Heart left ventricle (tissue), 16 donors: Measurements from ENCODE around the gene PRR20B. TPM values are rescaled to one million over a fixed set of nuclear protein-coding genes. Genes with fewer than 3 reads are reported as not detected.
A peak's percentile ranks its signal among the peaks of the same experiment; 100 is the strongest.
"Not testable (repeated sequence)": the region's sequence is repeated elsewhere in the genome, so short reads cannot be mapped to it uniquely, and the experiment has no call there.

Source experiments
- ATAC-seq, 4 donors: fragments of 200-7000 bp; cut with Tn5 transposase; one replicate each; pipeline ENCODE4 v1.9.1; 2020 to 2022; ENCODE audit warnings: moderate library complexity in 4 of 4, mild to moderate bottlenecking in 3 of 4, moderate number of reproducible peaks in 1 of 4
- DNase-seq, 5 donors: peaks; one replicate each; pipeline ENCODE4 v3.0.0-alpha.2; 2020
- H3K27ac ChIP-seq, 12 donors: fragments of 200-600 bp; sonication (generic) in 4 of 12; one replicate each; pipeline versions ENCODE4 v1.5.0 to v1.8.0; 2016 to 2022; ENCODE audit warnings: mild to moderate bottlenecking in 2 of 12
- H3K27me3 ChIP-seq, 9 donors: fragments of 200-600 bp; sonication (generic) in 2 of 9; one replicate each; pipeline versions ENCODE4 v1.5.1 to v1.8.0; 2016 to 2022; ENCODE audit warnings: mild to moderate bottlenecking in 3 of 9
- H3K36me3 ChIP-seq, 9 donors: fragments of 200-600 bp; sonication (generic) in 2 of 9; one replicate each; pipeline versions ENCODE4 v1.5.0 to v1.8.0; 2018 to 2022; ENCODE audit warnings: mild to moderate bottlenecking in 2 of 9
- H3K4me1 ChIP-seq, 12 donors: fragments of 200-600 bp; sonication (generic) in 4 of 12; one replicate each; pipeline versions ENCODE4 v1.5.0 to v1.8.0; 2016 to 2022; ENCODE audit warnings: mild to moderate bottlenecking in 3 of 12
- H3K4me3 ChIP-seq, 12 donors: fragments of 200-600 bp; sonication (generic) in 4 of 12; one replicate each; pipeline versions ENCODE4 v1.5.0 to v1.8.0; 2017 to 2022; ENCODE audit warnings: mild to moderate bottlenecking in 9 of 12, moderate library complexity in 4 of 12
- H3K9me3 ChIP-seq, 12 donors: fragments of 200-600 bp; sonication (generic) in 4 of 12; one replicate each; pipeline versions ENCODE4 v1.5.0 to v1.8.0; 2016 to 2022; ENCODE audit warnings: mild to moderate bottlenecking in 1 of 12
- POLR2A ChIP-seq, 2 donors: fragments of 450-650 bp; IDR thresholded peaks; one replicate each; pipeline ENCODE4 v1.6.1; 2017; ENCODE audit warnings: antibody characterized with exemption in 2 of 2, mild to moderate bottlenecking in 2 of 2, moderate library complexity in 2 of 2
- WGBS, 4 donors: extraction: QIAGEN DNeasy Blood & Tissue Kit in 2 of 4; methylation state at CpG; one replicate each; pipeline versions ENCODE4 v1.1.5 to v1.1.7; 2013 to 2018; 5-methylcytosine and 5-hydroxymethylcytosine counted together
- intact Hi-C, 10 donors: fragments of 100-400 bp; cut with DNase I; formaldehyde crosslinking; loops; one replicate each; pipeline versions ENCODE4 v1.11.1 to v1.14.2; 2022
- long read RNA-seq, 3 donors: library from polyadenylated mRNA; unstranded; transcript quantifications; one replicate each; pipeline ENCODE4 v2.0.0, GENCODE V29; 2020 to 2021
- polyA plus RNA-seq, 2 donors: library from polyadenylated mRNA; stranded (reverse); fragments of 200-250 nt; gene quantifications; one replicate each; pipeline ENCODE4 v1.2.3, GENCODE V29; 2013
- total RNA-seq, 9 donors: library from RNA; depleted of rRNA in 2 of 9; stranded (reverse); fragments of >200 nt in 2 of 9; fragmentation: NEBNext Ultra II Directional in 3 of 9; extraction: Animal tissue kit (Norgen Biotek cat#: 25700) in 3 of 9; gene quantifications; one replicate each; pipeline versions ENCODE4 v1.1.0 to v1.2.4, GENCODE V29; 2016 to 2023
- TF ChIP-seq, protein P1 (sequence below), 12 donors: fragments of 200-600 bp; sonication (generic) in 4 of 12; IDR thresholded peaks; one replicate each; pipeline versions ENCODE4 v1.5.0 to v1.8.0; 2018 to 2022; ENCODE audit warnings: antibody characterized with exemption in 12 of 12, mild to moderate bottlenecking in 5 of 12
- donor health status: ischemic (EF 13 %, LVEDD 7.1; RV severe dilation, severe dysfunction).
- donor health status: healthy with polysubstance abuse.
- donor health status: DM: no; HTN: yes; CAD: no.
- donor health status: DM: no; HTN: no; CAD: no.
- donor health status: ischemic (EF 25% LVEDD 6.9; RV normal size, moderate dysfunction).
- donor health status: ischemic (EF 25% LVEDD 5.7; RV mildly dilated, moderate dysfunction).
- donor health status: healthy.
- donor health status: DM: yes; HTN: yes; CAD: no.
- donor health status: ischemic (EF 35%, LVEDD 5.7; RV mildly dilated, moderate dysfunction).
- donor health status: nonischemic (EF 11% LVEDD 7.7; RV severe dilation, severe dysfunction).
- donor health status: DM: yes; HTN: yes; CAD: no.
- donor health status: PGD.
- donor health status: ischemic (EF 29% LVEDD 5.4; RV normal size, mild dysfunction).
- donor health status: nonischemic (EF 23%, LVEDD 6.1; RV moderate dilation, normal function).

PRR20B gene
- not detected for total RNA-seq
- polyA plus RNA-seq = not detected
- long read RNA-seq, donor 1 = 0 reads
- long read RNA-seq, donor 2 = 0 reads
- long read RNA-seq, donor 3 = 0 reads

DNA sequence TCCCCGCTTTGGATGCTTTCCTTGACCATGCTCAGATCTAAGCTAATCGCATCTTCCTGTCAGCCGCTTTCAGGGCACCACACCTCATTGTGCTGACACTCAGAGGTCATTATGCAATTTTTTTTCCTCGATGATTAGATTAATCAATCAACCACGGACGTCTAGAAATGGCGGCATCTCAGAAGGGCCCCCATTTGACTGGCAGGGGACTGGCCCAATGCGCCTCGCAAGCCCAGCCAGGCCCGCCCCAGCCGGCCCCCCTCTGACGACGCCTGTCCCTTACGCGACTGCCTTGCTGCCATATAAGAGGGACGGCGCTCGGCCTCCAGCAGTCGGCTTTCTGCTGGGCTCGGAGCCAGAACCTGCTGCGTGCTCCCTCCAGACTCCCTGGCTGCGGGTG, at the start of gene PRR20B:
Gene PRR20B, plus strand, starts transcription at position 301 of the 400 bp plus-strand sequence. CDS start 387 bp downstream, outside the sequence.
- no CpG with 5 or more reads among the region's 22 CpGs for WGBS, 4 donors

DNA sequence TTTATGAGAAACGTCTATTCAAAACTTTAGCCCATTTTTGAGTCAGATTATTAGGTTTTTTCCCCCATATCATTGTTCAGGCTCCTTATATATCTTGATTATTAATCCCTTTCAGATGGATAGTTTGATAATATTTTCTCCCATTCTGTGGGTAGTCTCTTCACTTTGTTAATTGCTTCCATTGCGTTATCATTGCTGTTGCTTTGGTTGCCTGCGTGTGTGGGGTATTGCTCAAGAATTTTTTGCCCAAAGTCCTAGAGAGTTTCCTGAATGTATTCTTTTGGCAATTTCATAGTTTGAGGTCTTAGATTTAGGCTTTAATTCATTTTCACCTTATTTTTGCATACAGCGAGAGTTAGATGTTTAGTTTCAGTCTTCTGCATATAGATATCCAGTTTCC, 32.3 kb upstream of the PRR20B start:
- H3K27ac ChIP-seq = no peak overlapping the region
- TF ChIP-seq, protein P1, sequence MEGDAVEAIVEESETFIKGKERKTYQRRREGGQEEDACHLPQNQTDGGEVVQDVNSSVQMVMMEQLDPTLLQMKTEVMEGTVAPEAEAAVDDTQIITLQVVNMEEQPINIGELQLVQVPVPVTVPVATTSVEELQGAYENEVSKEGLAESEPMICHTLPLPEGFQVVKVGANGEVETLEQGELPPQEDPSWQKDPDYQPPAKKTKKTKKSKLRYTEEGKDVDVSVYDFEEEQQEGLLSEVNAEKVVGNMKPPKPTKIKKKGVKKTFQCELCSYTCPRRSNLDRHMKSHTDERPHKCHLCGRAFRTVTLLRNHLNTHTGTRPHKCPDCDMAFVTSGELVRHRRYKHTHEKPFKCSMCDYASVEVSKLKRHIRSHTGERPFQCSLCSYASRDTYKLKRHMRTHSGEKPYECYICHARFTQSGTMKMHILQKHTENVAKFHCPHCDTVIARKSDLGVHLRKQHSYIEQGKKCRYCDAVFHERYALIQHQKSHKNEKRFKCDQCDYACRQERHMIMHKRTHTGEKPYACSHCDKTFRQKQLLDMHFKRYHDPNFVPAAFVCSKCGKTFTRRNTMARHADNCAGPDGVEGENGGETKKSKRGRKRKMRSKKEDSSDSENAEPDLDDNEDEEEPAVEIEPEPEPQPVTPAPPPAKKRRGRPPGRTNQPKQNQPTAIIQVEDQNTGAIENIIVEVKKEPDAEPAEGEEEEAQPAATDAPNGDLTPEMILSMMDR (IDR thresholded peaks at IDR 0.05) = no peak
- TF ChIP-seq POLR2A (IDR thresholded peaks at IDR 0.05) = no peak
- no peak for DNase-seq
- H3K4me1 ChIP-seq = peaks cover 0 to 5% (median 0%) of the 10 kb centered on the region in 12 donors
- 91 to 92% (median 91%) methylated on average over 4 of the region's 4 CpGs for WGBS, 4 donors
- H3K27me3 ChIP-seq = no peaks in the 10 kb centered on the region
- no peak overlapping the region for H3K4me3 ChIP-seq
- H3K36me3 ChIP-seq = no peaks in the 10 kb centered on the region
- peaks cover 0 to 33% (median 0%) of the 10 kb centered on the region in 12 donors for H3K9me3 ChIP-seq
- intact Hi-C loops = no loop called here
- ATAC-seq = no peak

More for the DNA sequence above, at the start of gene PRR20B:
- DNase-seq, H3K4me3 ChIP-seq, H3K9me3 ChIP-seq, H3K27ac ChIP-seq, H3K36me3 ChIP-seq, intact Hi-C loops, H3K27me3 ChIP-seq, ATAC-seq, H3K4me1 ChIP-seq: not testable (repeated sequence)

DNA sequence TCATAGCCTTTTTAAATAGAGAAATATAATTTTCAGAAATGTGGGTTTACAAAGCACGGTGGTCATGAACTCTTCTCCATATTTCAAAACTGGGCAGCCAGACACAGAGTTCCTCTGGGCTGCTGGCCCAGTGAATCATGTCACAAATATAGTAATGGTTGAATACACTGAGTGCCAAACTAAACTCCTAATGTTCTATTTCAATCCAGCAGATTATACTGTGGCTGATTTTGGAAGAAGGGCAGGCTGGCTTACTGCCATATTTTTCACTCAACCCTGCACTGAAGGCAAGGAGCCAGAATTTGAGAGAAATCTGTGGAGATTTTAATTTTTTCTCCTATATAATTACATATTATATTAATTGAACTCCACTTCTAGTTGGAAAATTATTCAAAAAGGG, 23.6 kb upstream of the PRR20B start:
- Histone ChIP-seq H3K4me1 (peaks cover 0 to 13% (median 3%) of the 10 kb centered on the region in 12 donors), H3K9me3 (peaks cover 0 to 7% (median 0%) of the 10 kb centered on the region in 12 donors), H3K27ac (peak overlapping the region in 11 of 12 donors; percentile 10 to 88 (median 77)), H3K27me3 (no peaks in the 10 kb centered on the region), H3K4me3 (no peak overlapping the region), H3K36me3 (no peaks in the 10 kb centered on the region)
- ATAC-seq (peak; percentile 99 to 100 (median 100)), DNase-seq (peak; percentile 37 to 75 (median 68))
- WGBS, 4 donors = 9 to 29% (median 18%) methylated on average over 1 of the region's 1 CpG
- intact Hi-C loops = no loop called here
- TF ChIP-seq POLR2A (IDR thresholded peaks at IDR 0.05) = no peak
- TF ChIP-seq, protein P1 (IDR thresholded peaks at IDR 0.05) = no peak

DNA sequence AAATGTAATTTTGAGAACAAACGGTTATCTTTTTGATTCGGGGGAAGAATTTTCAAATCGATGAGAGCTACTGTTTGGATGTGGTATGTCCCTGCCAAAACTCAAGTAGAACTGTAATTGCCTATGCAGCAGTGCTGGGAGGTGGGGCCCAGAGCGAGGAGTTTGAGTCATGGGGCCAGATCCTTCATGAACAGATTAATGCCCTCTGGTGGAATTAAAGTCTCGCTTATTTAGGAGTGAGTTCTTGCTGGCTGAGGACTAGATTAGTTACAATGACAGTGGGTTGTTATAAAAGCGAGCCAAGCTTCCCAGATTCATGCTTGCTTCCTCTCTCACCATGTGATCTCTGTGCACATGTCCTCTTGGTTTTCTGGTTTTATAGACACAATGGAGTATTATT, 18.4 kb upstream of the PRR20B start:
- no peak for TF ChIP-seq POLR2A (IDR thresholded peaks at IDR 0.05)
- TF ChIP-seq, protein P1 (IDR thresholded peaks at IDR 0.05) = no peak
- no peaks in the 10 kb centered on the region for H3K36me3 ChIP-seq
- ATAC-seq (no peak), DNase-seq (no peak)
- no peak overlapping the region for H3K27ac ChIP-seq
- H3K9me3 ChIP-seq = peaks cover 0 to 14% (median 0%) of the 10 kb centered on the region in 12 donors
- intact Hi-C loops = no loop called here
- 77 to 82% (median 78%) methylated on average over 6 of the region's 6 CpGs for WGBS, 4 donors
- H3K27me3 ChIP-seq = no peaks in the 10 kb centered on the region
- no peak overlapping the region for H3K4me3 ChIP-seq
- peaks cover 0 to 5% (median 0%) of the 10 kb centered on the region in 12 donors for H3K4me1 ChIP-seq

DNA sequence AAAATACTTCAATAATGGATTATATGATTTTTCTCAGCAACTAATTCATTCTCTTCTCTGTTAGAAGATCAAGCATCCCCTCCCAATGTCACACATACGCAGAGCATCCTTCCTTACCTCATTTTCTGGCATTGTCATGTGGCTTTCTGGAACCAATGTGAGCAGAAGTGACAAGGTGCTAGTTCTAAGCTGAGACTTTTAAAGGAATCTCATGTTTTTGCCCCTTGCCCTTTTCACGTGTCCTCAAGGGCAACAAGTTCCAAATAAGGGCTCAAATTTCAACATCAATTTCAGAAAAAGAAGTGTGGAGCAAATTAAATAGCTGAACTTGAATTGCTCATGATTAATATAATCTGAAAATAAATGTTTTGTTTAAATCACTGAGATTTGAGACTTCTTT, 11.2 kb upstream of the PRR20B start:
- ATAC-seq (no peak), DNase-seq (no peak)
- Histone ChIP-seq H3K36me3 (no peaks in the 10 kb centered on the region), H3K27me3 (no peaks in the 10 kb centered on the region), H3K4me3 (no peak overlapping the region), H3K9me3 (peaks cover 0 to 8% (median 0%) of the 10 kb centered on the region in 12 donors), H3K27ac (no peak overlapping the region), H3K4me1 (no peaks in the 10 kb centered on the region)
- 63 to 76% (median 68%) methylated on average over 2 of the region's 2 CpGs for WGBS, 4 donors
- TF ChIP-seq, protein P1 (IDR thresholded peaks at IDR 0.05) = no peak
- no peak for TF ChIP-seq POLR2A (IDR thresholded peaks at IDR 0.05)
- intact Hi-C loops = no loop called here
